DND-41 (cell line): ENCODE data around the gene NKD1.

Experiments used
- ATAC-seq: fragments of 200-7000 bp; cut with Tn5 transposase; 3 replicates; pipeline ENCODE4 v1.9.1; 2021; ENCODE audit warnings: low read depth; ENCODE audit not compliant: insufficient read depth
- DNase-seq: peaks from one replicate; pipeline ENCODE4 v3.0.0-alpha.2; 2020
- H2AFZ ChIP-seq: 2 replicates; pipeline ENCODE4 v1.6.0; 2012; ENCODE audit warnings: low read depth, low read length
- H3K27ac ChIP-seq: 2 replicates; pipeline ENCODE4 v1.5.1; 2012; ENCODE audit warnings: low read length, inconsistent platforms
- H3K27me3 ChIP-seq: fragments of 200-600 bp; sonication (generic); 2 replicates; pipeline ENCODE4 v1.6.0; 2012; ENCODE audit warnings: low read length, mild to moderate bottlenecking, inconsistent platforms; ENCODE audit not compliant: insufficient read depth, poor library complexity
- H3K36me3 ChIP-seq: 2 replicates; pipeline ENCODE4 v1.5.1; 2012; ENCODE audit warnings: low read length, inconsistent platforms; ENCODE audit not compliant: insufficient read depth
- H3K4me1 ChIP-seq: 2 replicates; pipeline ENCODE4 v1.5.1; 2012; ENCODE audit warnings: mild to moderate bottlenecking, low read length; ENCODE audit not compliant: insufficient read depth
- H3K4me2 ChIP-seq: 2 replicates; pipeline ENCODE4 v1.6.0; 2012; ENCODE audit warnings: mild to moderate bottlenecking, moderate library complexity, low read length, inconsistent platforms; ENCODE audit not compliant: insufficient read depth
- H3K4me3 ChIP-seq, 2 experiments: fragments of 200-600 bp in 1 of 2; shearing (Covaris generic) in 1 of 2; 2 replicates each; pipeline ENCODE4 v1.5.1; 2012 to 2016; ENCODE audit warnings: inconsistent platforms in 2 of 2, low read length in 2 of 2, mild to moderate bottlenecking in 2 of 2, low read depth in 1 of 2, moderate library complexity in 1 of 2
- H3K79me2 ChIP-seq: 2 replicates; pipeline ENCODE4 v1.6.0; 2012; ENCODE audit warnings: low read length, inconsistent platforms; ENCODE audit not compliant: insufficient read depth
- H3K9ac ChIP-seq: 2 replicates; pipeline ENCODE4 v1.6.0; 2012; ENCODE audit warnings: low read depth, mild to moderate bottlenecking, inconsistent platforms, low read length, moderate library complexity
- H3K9me3 ChIP-seq: 2 replicates; pipeline ENCODE4 v1.5.1; 2012; ENCODE audit warnings: low read length, moderate library complexity, mild to moderate bottlenecking, inconsistent platforms; ENCODE audit not compliant: insufficient read depth, severe bottlenecking
- H4K20me1 ChIP-seq: 2 replicates; pipeline ENCODE4 v1.6.0; 2012; ENCODE audit warnings: low read length; ENCODE audit not compliant: insufficient read depth
- EZH2 ChIP-seq: IDR thresholded peaks from 3 replicates; pipeline ENCODE4 v1.6.1; 2012; ENCODE audit warnings: borderline replicate concordance, low read depth, mild to moderate bottlenecking, moderate library complexity, low read length, inconsistent platforms; ENCODE audit not compliant: severe bottlenecking
- TF ChIP-seq, protein P1 (sequence below): IDR thresholded peaks from 2 replicates; pipeline ENCODE4 v1.5.1; 2012; ENCODE audit warnings: borderline replicate concordance, low read length, moderate library complexity, mild to moderate bottlenecking; ENCODE audit not compliant: poor library complexity, severe bottlenecking; ENCODE audit errors: extremely low read depth

Gene NKD1

GRCh38 chr16:50500171-50500874 lies 47.9 kb upstream of the NKD1 start:
- Histone ChIP-seq H3K27me3 (peaks cover 5% of the 10 kb centered on the region), H3K36me3 (no peaks in the 10 kb centered on the region), H3K79me2 (no peaks in the 10 kb centered on the region), H3K4me2 (no peak overlapping the region), H3K4me3 (no peak overlapping the region), H3K9ac (no peak overlapping the region), H4K20me1 (no peaks in the 10 kb centered on the region), H2AFZ (no peak overlapping the region), H3K4me1 (no peaks in the 10 kb centered on the region), H3K27ac (no peak overlapping the region), H3K9me3 (no peaks in the 10 kb centered on the region)
- TF ChIP-seq, protein P1, sequence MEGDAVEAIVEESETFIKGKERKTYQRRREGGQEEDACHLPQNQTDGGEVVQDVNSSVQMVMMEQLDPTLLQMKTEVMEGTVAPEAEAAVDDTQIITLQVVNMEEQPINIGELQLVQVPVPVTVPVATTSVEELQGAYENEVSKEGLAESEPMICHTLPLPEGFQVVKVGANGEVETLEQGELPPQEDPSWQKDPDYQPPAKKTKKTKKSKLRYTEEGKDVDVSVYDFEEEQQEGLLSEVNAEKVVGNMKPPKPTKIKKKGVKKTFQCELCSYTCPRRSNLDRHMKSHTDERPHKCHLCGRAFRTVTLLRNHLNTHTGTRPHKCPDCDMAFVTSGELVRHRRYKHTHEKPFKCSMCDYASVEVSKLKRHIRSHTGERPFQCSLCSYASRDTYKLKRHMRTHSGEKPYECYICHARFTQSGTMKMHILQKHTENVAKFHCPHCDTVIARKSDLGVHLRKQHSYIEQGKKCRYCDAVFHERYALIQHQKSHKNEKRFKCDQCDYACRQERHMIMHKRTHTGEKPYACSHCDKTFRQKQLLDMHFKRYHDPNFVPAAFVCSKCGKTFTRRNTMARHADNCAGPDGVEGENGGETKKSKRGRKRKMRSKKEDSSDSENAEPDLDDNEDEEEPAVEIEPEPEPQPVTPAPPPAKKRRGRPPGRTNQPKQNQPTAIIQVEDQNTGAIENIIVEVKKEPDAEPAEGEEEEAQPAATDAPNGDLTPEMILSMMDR, result no peak
- no peak for TF ChIP-seq EZH2
- DNase-seq (no peak), ATAC-seq (no peak)

DNA sequence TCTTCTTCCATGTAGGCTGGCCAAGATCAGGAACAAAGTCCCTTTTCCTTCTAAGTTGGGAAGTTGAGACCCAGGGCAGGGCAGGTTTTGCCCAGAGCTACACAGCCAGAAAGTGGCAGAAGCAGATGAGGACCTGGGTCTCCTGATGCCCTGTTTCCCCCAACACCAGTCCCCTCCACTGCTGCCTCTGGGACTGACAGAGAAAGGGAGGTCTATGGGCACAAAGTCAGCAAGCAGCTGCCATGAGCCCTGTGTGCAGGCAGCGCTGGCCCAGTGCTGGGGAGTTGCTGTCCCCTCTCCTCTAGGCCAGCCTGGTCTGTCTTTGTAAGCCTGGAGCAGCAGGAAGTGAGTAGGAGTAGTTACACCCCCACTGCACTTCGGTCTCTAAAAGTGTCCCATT lies 46.9 kb upstream of the NKD1 start:
- H3K27me3 ChIP-seq, result peaks cover 5% of the 10 kb centered on the region
- H3K79me2 ChIP-seq, result no peaks in the 10 kb centered on the region
- ATAC-seq, result no peak

GRCh38 chr16:50501986-50502615 lies 46.1 kb upstream of the NKD1 start:
- Histone ChIP-seq H3K27me3 (peaks cover 5% of the 10 kb centered on the region), H3K36me3 (no peaks in the 10 kb centered on the region), H3K9ac (no peak overlapping the region), H3K4me2 (no peak overlapping the region), H3K27ac (no peak overlapping the region), H3K4me1 (no peaks in the 10 kb centered on the region), H2AFZ (no peak overlapping the region), H4K20me1 (no peaks in the 10 kb centered on the region), H3K79me2 (no peaks in the 10 kb centered on the region), H3K4me3 (no peak overlapping the region), H3K9me3 (no peaks in the 10 kb centered on the region)
- ATAC-seq (no peak), DNase-seq (no peak)
- TF ChIP-seq, protein P1, result no peak
- no peak for TF ChIP-seq EZH2

More for the DNA sequence above, 46.9 kb upstream of the NKD1 start:
- no peaks in the 10 kb centered on the region for H3K36me3 ChIP-seq
- H3K9me3 ChIP-seq, result no peaks in the 10 kb centered on the region
- no peak overlapping the region for H3K4me2 ChIP-seq
- no peaks in the 10 kb centered on the region for H4K20me1 ChIP-seq
- no peak overlapping the region for H3K27ac ChIP-seq
- DNase-seq, result no peak
- H3K4me1 ChIP-seq, result no peaks in the 10 kb centered on the region
- TF ChIP-seq EZH2, result no peak
- TF ChIP-seq, protein P1, result no peak
- no peak overlapping the region for H2AFZ ChIP-seq
- no peak overlapping the region for H3K9ac ChIP-seq
- no peak overlapping the region for H3K4me3 ChIP-seq
